HepG2 (cell line): Measurements from ENCODE around the gene JAGN1. TPM values are rescaled to one million over a fixed set of nuclear protein-coding genes. Genes with fewer than 3 reads are reported as not detected.

Source experiments
- ERF ChIP-seq: IDR thresholded peaks from 2 replicates; pipeline ENCODE4 v1.6.1; 2018; ENCODE audit warnings: missing biosample characterization, missing genetic modification reagents
- KDM2A ChIP-seq: sonication (generic); formaldehyde crosslinking; IDR thresholded peaks from 2 replicates; pipeline ENCODE4 v1.4.0; 2020; ENCODE audit warnings: low read depth, missing genetic modification reagents, borderline replicate concordance
- MED1 ChIP-seq: sonication (generic); formaldehyde crosslinking; IDR thresholded peaks from 2 replicates; pipeline ENCODE4 v1.4.0; 2020; ENCODE audit warnings: missing genetic modification reagents
- NFE2 ChIP-seq: sonication (generic); formaldehyde crosslinking; IDR thresholded peaks from 2 replicates; pipeline ENCODE4 v1.4.0; 2020; ENCODE audit warnings: missing genetic modification reagents
- PAWR ChIP-seq: sonication (generic); formaldehyde crosslinking; IDR thresholded peaks from 2 replicates; pipeline ENCODE4 v1.4.0; 2020; ENCODE audit warnings: missing genetic modification reagents, mild to moderate bottlenecking, borderline replicate concordance
- PAX8 ChIP-seq: sonication (generic); formaldehyde crosslinking; IDR thresholded peaks from 2 replicates; pipeline ENCODE4 v1.8.0; 2022; ENCODE audit warnings: mild to moderate bottlenecking, missing genetic modification reagents, borderline replicate concordance
- RORA ChIP-seq: sonication (generic); formaldehyde crosslinking; IDR thresholded peaks from 2 replicates; pipeline ENCODE4 v1.5.0; 2020; ENCODE audit warnings: mild to moderate bottlenecking, missing genetic modification reagents, moderate library complexity
- SNAI1 ChIP-seq: sonication (generic); formaldehyde crosslinking; IDR thresholded peaks from 2 replicates; pipeline ENCODE4 v1.5.0; 2020; ENCODE audit warnings: mild to moderate bottlenecking, missing genetic modification reagents, borderline replicate concordance
- TBP ChIP-seq: sonication (generic); formaldehyde crosslinking; IDR thresholded peaks from 2 replicates; pipeline ENCODE4 v1.5.0; 2020; ENCODE audit warnings: missing genetic modification reagents
- U2AF1 ChIP-seq: fragments of 200-400 bp; formaldehyde crosslinking; optimal IDR thresholded peaks from 2 replicates; pipeline ENCODE3; 2017; ENCODE audit warnings: mild to moderate bottlenecking, low read depth, low read length
- ZNF460 ChIP-seq: sonication (generic); formaldehyde crosslinking; IDR thresholded peaks from 2 replicates; pipeline ENCODE4 v1.5.1; 2020; ENCODE audit warnings: missing genetic modification reagents, mild to moderate bottlenecking, borderline replicate concordance
- ZNF841 ChIP-seq: sonication (generic); formaldehyde crosslinking; IDR thresholded peaks from 2 replicates; pipeline ENCODE4 v1.8.1; 2023; ENCODE audit warnings: missing genetic modification reagents, borderline replicate concordance
- polyA plus RNA-seq, 8 experiments: library from polyadenylated mRNA; depleted of rRNA in 3 of 8; stranded (reverse) in 7 of 8; unstranded in 1 of 8; fragments of >200 nt; fragmentation: Illumina TruSeq in 4 of 8; extraction: Trizol in 4 of 8; gene quantifications; 2 replicates each; pipeline versions ENCODE4 v1.2.1 to v1.2.3, GENCODE V29; 2011 to 2016; ENCODE audit warnings: low read depth in 4 of 8, missing spikeins in 1 of 8, mixed read lengths in 1 of 8; ENCODE audit not compliant: insufficient read depth in 1 of 8
- total RNA-seq, 5 experiments: library from RNA; depleted of rRNA; stranded (reverse); fragments of >200 nt; fragmentation: Illumina TruSeq; extraction: Trizol; gene quantifications; 2 replicates each; pipeline ENCODE4 v1.2.3, GENCODE V29; 2016; ENCODE audit warnings: low read depth in 1 of 5
- TF ChIP-seq, protein P1 (sequence below): sonication (generic); formaldehyde crosslinking; IDR thresholded peaks from 2 replicates; pipeline ENCODE4 v1.4.0; 2020; ENCODE audit warnings: mild to moderate bottlenecking, missing genetic modification reagents
- TF ChIP-seq, protein P2 (sequence below): sonication (generic); formaldehyde crosslinking; IDR thresholded peaks from 2 replicates; pipeline ENCODE4 v1.8.0; 2022; ENCODE audit warnings: mild to moderate bottlenecking, missing genetic modification reagents; ENCODE audit not compliant: insufficient replicate concordance
- TF ChIP-seq, protein P3 (sequence below): sonication (generic); formaldehyde crosslinking; IDR thresholded peaks from 2 replicates; pipeline ENCODE4 v1.5.0; 2020; ENCODE audit warnings: missing genetic modification reagents, mild to moderate bottlenecking, borderline replicate concordance
- TF ChIP-seq, protein P4 (sequence below): sonication (generic); formaldehyde crosslinking; IDR thresholded peaks from 2 replicates; pipeline ENCODE4 v1.4.0; 2020; ENCODE audit warnings: missing genetic modification reagents
- TF ChIP-seq, protein P5 (sequence below): sonication (generic); formaldehyde crosslinking; IDR thresholded peaks from 2 replicates; pipeline ENCODE4 v1.4.0; 2020; ENCODE audit warnings: missing genetic modification reagents
- TF ChIP-seq, protein P6 (sequence below): sonication (generic); formaldehyde crosslinking; IDR thresholded peaks from 2 replicates; pipeline ENCODE4 v1.5.0; 2020; ENCODE audit warnings: missing genetic modification reagents

Gene JAGN1
- total and polyA plus RNA-seq, 2 of the 13 experiments (the other 11 are each of a cell fraction or from before 2014, with no cell fraction given), result 49.9 to 50.9 TPM

DNA sequence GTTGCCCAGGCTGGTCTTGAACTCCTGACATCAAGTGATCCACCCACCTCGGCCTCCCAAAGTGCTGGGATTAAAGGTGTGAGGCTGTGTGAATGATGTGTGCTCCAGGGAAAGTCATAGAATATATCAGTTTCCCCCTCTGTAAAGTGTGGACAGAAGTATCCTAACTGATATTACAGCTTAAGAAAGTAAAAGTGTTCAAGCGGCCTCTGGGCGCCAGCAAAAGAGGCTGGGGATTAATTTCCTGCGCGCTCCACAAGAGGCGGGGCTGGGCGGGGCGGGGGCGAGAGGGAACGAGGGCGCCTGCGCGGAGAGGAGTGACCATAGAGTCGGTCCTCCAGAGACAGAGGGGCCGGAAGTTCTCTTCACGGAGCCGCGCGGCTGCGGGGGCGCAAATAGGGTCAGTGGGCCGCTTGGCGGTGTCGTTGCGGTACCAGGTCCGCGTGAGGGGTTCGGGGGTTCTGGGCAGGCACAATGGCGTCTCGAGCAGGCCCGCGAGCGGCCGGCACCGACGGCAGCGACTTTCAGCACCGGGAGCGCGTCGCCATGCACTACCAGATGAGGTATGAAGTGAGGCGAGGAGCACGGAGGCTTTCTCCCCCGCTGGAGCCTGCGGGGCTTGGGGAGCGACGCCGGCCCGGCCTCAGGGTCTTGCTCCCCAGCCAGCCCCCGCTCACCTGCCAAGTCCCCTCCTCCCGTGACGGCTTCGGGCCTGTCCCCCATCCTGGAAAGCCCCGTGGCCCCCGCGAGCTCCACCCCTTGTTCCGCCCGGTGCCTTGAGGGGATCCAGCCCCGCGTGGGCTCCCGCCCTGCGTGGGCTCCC lies at the start of gene JAGN1 (continued):
- TF ChIP-seq, protein P1, sequence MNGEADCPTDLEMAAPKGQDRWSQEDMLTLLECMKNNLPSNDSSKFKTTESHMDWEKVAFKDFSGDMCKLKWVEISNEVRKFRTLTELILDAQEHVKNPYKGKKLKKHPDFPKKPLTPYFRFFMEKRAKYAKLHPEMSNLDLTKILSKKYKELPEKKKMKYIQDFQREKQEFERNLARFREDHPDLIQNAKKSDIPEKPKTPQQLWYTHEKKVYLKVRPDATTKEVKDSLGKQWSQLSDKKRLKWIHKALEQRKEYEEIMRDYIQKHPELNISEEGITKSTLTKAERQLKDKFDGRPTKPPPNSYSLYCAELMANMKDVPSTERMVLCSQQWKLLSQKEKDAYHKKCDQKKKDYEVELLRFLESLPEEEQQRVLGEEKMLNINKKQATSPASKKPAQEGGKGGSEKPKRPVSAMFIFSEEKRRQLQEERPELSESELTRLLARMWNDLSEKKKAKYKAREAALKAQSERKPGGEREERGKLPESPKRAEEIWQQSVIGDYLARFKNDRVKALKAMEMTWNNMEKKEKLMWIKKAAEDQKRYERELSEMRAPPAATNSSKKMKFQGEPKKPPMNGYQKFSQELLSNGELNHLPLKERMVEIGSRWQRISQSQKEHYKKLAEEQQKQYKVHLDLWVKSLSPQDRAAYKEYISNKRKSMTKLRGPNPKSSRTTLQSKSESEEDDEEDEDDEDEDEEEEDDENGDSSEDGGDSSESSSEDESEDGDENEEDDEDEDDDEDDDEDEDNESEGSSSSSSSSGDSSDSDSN (CRISPR knock-in tag), result peak; percentile 93
- peak; percentile 86; the same call in 1 of the 2 replicates for TF ChIP-seq PAX8 (CRISPR knock-in tag)
- TF ChIP-seq, protein P2, sequence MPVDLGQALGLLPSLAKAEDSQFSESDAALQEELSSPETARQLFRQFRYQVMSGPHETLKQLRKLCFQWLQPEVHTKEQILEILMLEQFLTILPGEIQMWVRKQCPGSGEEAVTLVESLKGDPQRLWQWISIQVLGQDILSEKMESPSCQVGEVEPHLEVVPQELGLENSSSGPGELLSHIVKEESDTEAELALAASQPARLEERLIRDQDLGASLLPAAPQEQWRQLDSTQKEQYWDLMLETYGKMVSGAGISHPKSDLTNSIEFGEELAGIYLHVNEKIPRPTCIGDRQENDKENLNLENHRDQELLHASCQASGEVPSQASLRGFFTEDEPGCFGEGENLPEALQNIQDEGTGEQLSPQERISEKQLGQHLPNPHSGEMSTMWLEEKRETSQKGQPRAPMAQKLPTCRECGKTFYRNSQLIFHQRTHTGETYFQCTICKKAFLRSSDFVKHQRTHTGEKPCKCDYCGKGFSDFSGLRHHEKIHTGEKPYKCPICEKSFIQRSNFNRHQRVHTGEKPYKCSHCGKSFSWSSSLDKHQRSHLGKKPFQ, result peak; percentile 95
- TF ChIP-seq TBP, result no peak
- TF ChIP-seq U2AF1, result no peak
- 0 out of 2 replicates have a peak, but pooled peaks have one; percentile 69 for TF ChIP-seq PAWR (CRISPR knock-in tag)
- TF ChIP-seq KDM2A (CRISPR knock-in tag), result peak; percentile 85
- no peak; the same call in 1 of the 2 replicates for TF ChIP-seq ZNF460 (CRISPR knock-in tag)
- TF ChIP-seq, protein P3, sequence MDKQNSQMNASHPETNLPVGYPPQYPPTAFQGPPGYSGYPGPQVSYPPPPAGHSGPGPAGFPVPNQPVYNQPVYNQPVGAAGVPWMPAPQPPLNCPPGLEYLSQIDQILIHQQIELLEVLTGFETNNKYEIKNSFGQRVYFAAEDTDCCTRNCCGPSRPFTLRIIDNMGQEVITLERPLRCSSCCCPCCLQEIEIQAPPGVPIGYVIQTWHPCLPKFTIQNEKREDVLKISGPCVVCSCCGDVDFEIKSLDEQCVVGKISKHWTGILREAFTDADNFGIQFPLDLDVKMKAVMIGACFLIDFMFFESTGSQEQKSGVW, result no peak
- TF ChIP-seq NFE2 (CRISPR knock-in tag), result no peak
- no peak for TF ChIP-seq ZNF841 (CRISPR knock-in tag)
- TF ChIP-seq, protein P4, sequence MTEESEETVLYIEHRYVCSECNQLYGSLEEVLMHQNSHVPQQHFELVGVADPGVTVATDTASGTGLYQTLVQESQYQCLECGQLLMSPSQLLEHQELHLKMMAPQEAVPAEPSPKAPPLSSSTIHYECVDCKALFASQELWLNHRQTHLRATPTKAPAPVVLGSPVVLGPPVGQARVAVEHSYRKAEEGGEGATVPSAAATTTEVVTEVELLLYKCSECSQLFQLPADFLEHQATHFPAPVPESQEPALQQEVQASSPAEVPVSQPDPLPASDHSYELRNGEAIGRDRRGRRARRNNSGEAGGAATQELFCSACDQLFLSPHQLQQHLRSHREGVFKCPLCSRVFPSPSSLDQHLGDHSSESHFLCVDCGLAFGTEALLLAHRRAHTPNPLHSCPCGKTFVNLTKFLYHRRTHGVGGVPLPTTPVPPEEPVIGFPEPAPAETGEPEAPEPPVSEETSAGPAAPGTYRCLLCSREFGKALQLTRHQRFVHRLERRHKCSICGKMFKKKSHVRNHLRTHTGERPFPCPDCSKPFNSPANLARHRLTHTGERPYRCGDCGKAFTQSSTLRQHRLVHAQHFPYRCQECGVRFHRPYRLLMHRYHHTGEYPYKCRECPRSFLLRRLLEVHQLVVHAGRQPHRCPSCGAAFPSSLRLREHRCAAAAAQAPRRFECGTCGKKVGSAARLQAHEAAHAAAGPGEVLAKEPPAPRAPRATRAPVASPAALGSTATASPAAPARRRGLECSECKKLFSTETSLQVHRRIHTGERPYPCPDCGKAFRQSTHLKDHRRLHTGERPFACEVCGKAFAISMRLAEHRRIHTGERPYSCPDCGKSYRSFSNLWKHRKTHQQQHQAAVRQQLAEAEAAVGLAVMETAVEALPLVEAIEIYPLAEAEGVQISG (CRISPR knock-in tag), result peak; percentile 100
- TF ChIP-seq SNAI1 (CRISPR knock-in tag), result peak; percentile 88
- TF ChIP-seq, protein P5, sequence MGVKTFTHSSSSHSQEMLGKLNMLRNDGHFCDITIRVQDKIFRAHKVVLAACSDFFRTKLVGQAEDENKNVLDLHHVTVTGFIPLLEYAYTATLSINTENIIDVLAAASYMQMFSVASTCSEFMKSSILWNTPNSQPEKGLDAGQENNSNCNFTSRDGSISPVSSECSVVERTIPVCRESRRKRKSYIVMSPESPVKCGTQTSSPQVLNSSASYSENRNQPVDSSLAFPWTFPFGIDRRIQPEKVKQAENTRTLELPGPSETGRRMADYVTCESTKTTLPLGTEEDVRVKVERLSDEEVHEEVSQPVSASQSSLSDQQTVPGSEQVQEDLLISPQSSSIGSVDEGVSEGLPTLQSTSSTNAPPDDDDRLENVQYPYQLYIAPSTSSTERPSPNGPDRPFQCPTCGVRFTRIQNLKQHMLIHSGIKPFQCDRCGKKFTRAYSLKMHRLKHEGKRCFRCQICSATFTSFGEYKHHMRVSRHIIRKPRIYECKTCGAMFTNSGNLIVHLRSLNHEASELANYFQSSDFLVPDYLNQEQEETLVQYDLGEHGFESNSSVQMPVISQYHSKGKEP (CRISPR knock-in tag), result no peak
- TF ChIP-seq, protein P6, sequence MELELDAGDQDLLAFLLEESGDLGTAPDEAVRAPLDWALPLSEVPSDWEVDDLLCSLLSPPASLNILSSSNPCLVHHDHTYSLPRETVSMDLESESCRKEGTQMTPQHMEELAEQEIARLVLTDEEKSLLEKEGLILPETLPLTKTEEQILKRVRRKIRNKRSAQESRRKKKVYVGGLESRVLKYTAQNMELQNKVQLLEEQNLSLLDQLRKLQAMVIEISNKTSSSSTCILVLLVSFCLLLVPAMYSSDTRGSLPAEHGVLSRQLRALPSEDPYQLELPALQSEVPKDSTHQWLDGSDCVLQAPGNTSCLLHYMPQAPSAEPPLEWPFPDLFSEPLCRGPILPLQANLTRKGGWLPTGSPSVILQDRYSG (CRISPR knock-in tag), result peak; percentile 76; the same call in 1 of the 2 replicates
- peak; percentile 86 for TF ChIP-seq MED1 (CRISPR knock-in tag)
- peak; percentile 78 for TF ChIP-seq ERF (CRISPR knock-in tag)
- no peak for TF ChIP-seq RORA (CRISPR knock-in tag)
